CD14-positive monocyte (primary cell): ENCODE data around the gene COPS3. TPM values are rescaled to one million over a fixed set of nuclear protein-coding genes. Genes with fewer than 3 reads are reported as not detected.
A peak's percentile ranks its signal among the peaks of the same experiment; 100 is the strongest.

ENCODE experiments used
- DNase-seq, 3 donors: peaks; one replicate each; pipeline ENCODE4 v3.0.0-alpha.2; 2011 to 2022
- H2AFZ ChIP-seq: 2 replicates; pipeline ENCODE4 v1.6.0; 2012; ENCODE audit warnings: mild to moderate bottlenecking, low read depth, low read length, inconsistent platforms; ENCODE audit not compliant: insufficient read depth, poor library complexity, severe bottlenecking
- H3K27ac ChIP-seq, 2 donors: 1 replicate in 1 of 2; 2 replicates in 1 of 2; pipeline ENCODE4 v1.5.1; 2012 to 2013; ENCODE audit warnings: low read length in 2 of 2, control low read depth in 1 of 2, inconsistent platforms in 1 of 2, low read depth in 1 of 2, mild to moderate bottlenecking in 1 of 2
- H3K27me3 ChIP-seq, 2 donors: one replicate each; pipeline versions ENCODE4 v1.6.0 to v1.6.1; 2011 to 2013; ENCODE audit warnings: low read length in 2 of 2; ENCODE audit not compliant: control insufficient read depth in 2 of 2, insufficient read depth in 2 of 2
- H3K36me3 ChIP-seq, 2 donors: replicated peaks in 1 of 2; 1 replicate in 1 of 2; 2 replicates in 1 of 2; pipeline versions ENCODE4 v1.5.1 to v1.6.1; 2012 to 2013; ENCODE audit warnings: low read length in 2 of 2, control low read depth in 1 of 2, inconsistent platforms in 1 of 2, mild to moderate bottlenecking in 1 of 2; ENCODE audit not compliant: insufficient read depth in 2 of 2, control insufficient read depth in 1 of 2
- H3K4me1 ChIP-seq, 2 donors: 1 replicate in 1 of 2; 2 replicates in 1 of 2; pipeline versions ENCODE4 v1.5.1 to v1.6.1; 2012 to 2013; ENCODE audit warnings: low read length in 2 of 2, control low read depth in 1 of 2, inconsistent platforms in 1 of 2, mild to moderate bottlenecking in 1 of 2, moderate library complexity in 1 of 2; ENCODE audit not compliant: insufficient read depth in 2 of 2, control insufficient read depth in 1 of 2
- H3K4me2 ChIP-seq: replicated peaks from 2 replicates; pipeline ENCODE3; 2012; ENCODE audit warnings: low read length, moderate library complexity, mild to moderate bottlenecking; ENCODE audit not compliant: poor library complexity, severe bottlenecking; ENCODE audit errors: extremely low read depth
- H3K4me3 ChIP-seq, 3 experiments: fragments of 200-600 bp in 1 of 3; sonication (generic) in 1 of 3; replicated peaks in 1 of 3; 1 replicate in 2 of 3; 2 replicates in 1 of 3; pipeline ENCODE4 v1.5.1; 2011 to 2013; ENCODE audit warnings: low read length in 3 of 3, mild to moderate bottlenecking in 3 of 3, control low read depth in 2 of 3, low read depth in 2 of 3, inconsistent platforms in 1 of 3, moderate library complexity in 1 of 3
- H3K79me2 ChIP-seq: 2 replicates; pipeline ENCODE4 v1.6.0; 2012; ENCODE audit warnings: mild to moderate bottlenecking, control low read depth, inconsistent platforms, low read length, moderate library complexity; ENCODE audit not compliant: insufficient read depth
- H3K9ac ChIP-seq: 2 replicates; pipeline ENCODE4 v1.6.0; 2017; ENCODE audit warnings: low read length, mild to moderate bottlenecking; ENCODE audit not compliant: insufficient read depth, poor library complexity, severe bottlenecking
- H3K9me3 ChIP-seq, 2 donors: replicated peaks in 1 of 2; 1 replicate in 1 of 2; 2 replicates in 1 of 2; pipeline versions ENCODE4 v1.5.1 to v1.6.1; 2012 to 2013; ENCODE audit warnings: low read length in 2 of 2, control low read depth in 1 of 2; ENCODE audit not compliant: control insufficient read depth in 1 of 2, insufficient read depth in 1 of 2
- H4K20me1 ChIP-seq: 2 replicates; pipeline ENCODE4 v1.6.0; 2012; ENCODE audit warnings: mild to moderate bottlenecking, low read length, control low read depth, moderate library complexity; ENCODE audit not compliant: insufficient read depth
- H3K27ac Mint-ChIP-seq, 7 donors: one replicate each; pipeline ENCODE4 v1.8.0; 2020; ENCODE audit warnings: mild to moderate bottlenecking in 7 of 7, mixed read lengths in 7 of 7, moderate library complexity in 6 of 7, inconsistent platforms in 2 of 7
- H3K27me3 Mint-ChIP-seq, 3 donors: one replicate each; pipeline ENCODE4 v1.8.0; 2021 to 2022; ENCODE audit warnings: low read depth in 3 of 3, mild to moderate bottlenecking in 3 of 3, mixed read lengths in 3 of 3, moderate library complexity in 3 of 3, inconsistent platforms in 1 of 3
- H3K36me3 Mint-ChIP-seq, 2 donors: one replicate each; pipeline ENCODE4 v1.8.0; 2020; ENCODE audit warnings: mixed read lengths in 2 of 2, inconsistent platforms in 1 of 2, mild to moderate bottlenecking in 1 of 2
- H3K4me1 Mint-ChIP-seq: one replicate; pipeline ENCODE4 v1.8.0; 2020; ENCODE audit warnings: mild to moderate bottlenecking, mixed read lengths
- H3K4me3 Mint-ChIP-seq, 2 donors: one replicate each; pipeline ENCODE4 v1.8.0; 2020; ENCODE audit warnings: mild to moderate bottlenecking in 2 of 2, mixed read lengths in 2 of 2, moderate library complexity in 1 of 2
- H3K9me3 Mint-ChIP-seq, 7 donors: one replicate each; pipeline ENCODE4 v1.8.0; 2020 to 2022; ENCODE audit warnings: mixed read lengths in 7 of 7, mild to moderate bottlenecking in 6 of 7, moderate library complexity in 6 of 7, inconsistent platforms in 2 of 7
- CTCF ChIP-seq: fragments of 200-600 bp; IDR thresholded peaks from one replicate; pipeline ENCODE4 v1.8.0; 2022; ENCODE audit warnings: antibody characterized with exemption, mild to moderate bottlenecking
- WGBS: methylation state at CpG from one replicate; pipeline ENCODE4 v1.1.5; 2013; ENCODE audit warnings: missing lambda C conversion rate; ENCODE audit not compliant: insufficient coverage; 5-methylcytosine and 5-hydroxymethylcytosine counted together
- intact Hi-C, 2 donors: fragments of 100-400 bp; cut with micrococcal nuclease; formaldehyde crosslinking; loops; one replicate each; pipeline versions ENCODE4 v1.15.0 to v1.15.1; 2023
- polyA plus RNA-seq, 3 donors: library from polyadenylated mRNA; depleted of rRNA in 1 of 3; unstranded in 2 of 3; stranded (reverse) in 1 of 3; fragments of 300-500 nt in 2 of 3; fragments of >200 nt in 1 of 3; fragmentation: Illumina TruSeq in 2 of 3; gene quantifications; 1 replicate in 2 of 3; 2 replicates in 1 of 3; pipeline ENCODE4 v1.2.3, GENCODE V29; 2012 to 2021

The COPS3 gene
- polyA plus RNA-seq, 3 donors = 47.6 to 122 (median 117) TPM

DNA sequence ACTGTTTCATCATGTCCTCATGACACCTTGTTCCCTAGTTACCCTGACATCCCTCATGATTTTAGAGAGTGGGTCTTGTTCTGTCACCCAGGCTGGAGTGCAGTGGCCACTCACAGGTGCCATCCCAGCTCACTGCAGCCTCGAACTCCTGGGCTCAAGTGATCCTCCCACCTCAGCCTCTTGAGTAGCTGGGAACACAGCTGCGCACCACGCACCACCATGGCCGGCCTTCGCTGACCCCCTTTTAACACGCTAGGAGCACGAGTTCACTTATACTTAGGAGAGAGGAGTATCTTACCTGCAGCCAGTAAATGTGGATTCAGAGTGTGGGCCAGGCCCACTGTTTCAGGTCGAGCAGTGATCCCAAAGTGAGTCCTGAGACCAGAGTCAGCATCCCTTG, 43.6 kb upstream of the COPS3 start:
- no peak for DNase-seq
- Mint-ChIP-seq H3K27me3 (peaks cover 0 to 4% (median 0%) of the 10 kb centered on the region in 3 donors), H3K9me3 (no peaks in the 10 kb centered on the region), H3K36me3 (peaks cover 7 to 9% of the 10 kb centered on the region in 2 donors), H3K27ac (peak overlapping the region in 1 of 7 donors; percentile 42), H3K4me1 (no peaks in the 10 kb centered on the region), H3K4me3 (no peak overlapping the region)
- Histone ChIP-seq H3K36me3 (no peaks in the 10 kb centered on the region), H3K27me3 (no peaks in the 10 kb centered on the region), H3K79me2 (no peaks in the 10 kb centered on the region), H3K27ac (no peak overlapping the region), H3K9ac (no peak overlapping the region), H2AFZ (no peak overlapping the region), H3K4me1 (no peaks in the 10 kb centered on the region), H4K20me1 (no peaks in the 10 kb centered on the region), H3K4me3 (no peak overlapping the region), H3K4me2 (no peak overlapping the region), H3K9me3 (no peaks in the 10 kb centered on the region)
- WGBS = 100% methylated on average over 1 of the region's 8 CpGs
- no peak for TF ChIP-seq CTCF
- intact Hi-C loops = no loop called here

DNA sequence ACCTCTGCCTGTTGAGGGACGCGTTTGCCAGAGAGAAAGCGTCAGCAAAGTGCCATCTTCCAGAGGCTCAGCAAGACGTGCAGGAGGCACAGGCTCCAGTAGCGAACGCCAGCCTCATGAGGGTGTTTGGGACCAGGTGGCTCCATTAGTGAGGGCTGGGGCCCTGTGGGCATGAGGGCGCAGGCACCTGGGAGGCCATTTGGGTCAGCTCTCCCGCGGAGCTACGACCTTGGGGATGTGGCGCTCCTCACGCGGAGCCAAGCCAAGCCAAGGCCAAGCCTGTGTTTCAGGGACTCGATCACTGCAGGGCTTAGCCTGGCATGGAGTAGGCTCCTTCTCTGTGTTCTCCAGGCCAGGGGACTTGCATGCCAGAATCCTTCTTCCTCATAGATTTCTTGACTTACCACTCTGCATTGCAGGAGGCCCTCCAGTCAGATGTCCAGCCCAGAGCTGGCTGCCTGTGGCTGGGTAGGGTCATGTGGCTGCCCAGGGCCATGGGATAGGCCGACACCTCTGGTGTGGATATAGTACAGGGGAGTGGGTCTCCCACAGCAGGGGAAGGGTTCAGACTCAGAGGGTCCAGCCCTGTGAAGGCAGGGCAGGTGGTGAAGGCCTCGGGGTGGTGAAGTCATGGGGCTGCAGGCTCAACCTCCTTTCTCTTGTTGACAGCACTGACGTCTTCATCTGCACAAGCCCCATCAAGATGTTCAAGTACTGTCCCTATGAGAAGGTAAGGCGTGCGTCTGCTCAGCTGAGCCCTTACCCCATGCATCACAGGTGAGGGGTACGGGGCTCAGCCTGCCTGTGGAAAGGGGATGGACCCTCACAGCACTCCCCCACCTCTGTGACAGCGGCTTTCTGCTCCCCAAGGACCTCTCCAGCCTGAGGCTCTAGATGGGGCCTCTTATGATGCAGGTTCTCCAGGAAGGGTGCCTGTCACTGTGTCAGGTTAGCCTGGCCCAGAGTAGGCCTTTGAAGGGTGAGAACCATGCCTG, 41.8 kb upstream of the COPS3 start:
- Mint-ChIP-seq H3K4me1 (no peaks in the 10 kb centered on the region), H3K4me3 (no peak overlapping the region), H3K27me3 (peaks cover 0 to 4% (median 0%) of the 10 kb centered on the region in 3 donors), H3K27ac (peak overlapping the region in 2 of 7 donors; percentile 15 to 33), H3K9me3 (no peaks in the 10 kb centered on the region), H3K36me3 (peaks cover 7 to 9% of the 10 kb centered on the region in 2 donors)
- Histone ChIP-seq H3K9ac (no peak overlapping the region), H4K20me1 (no peaks in the 10 kb centered on the region), H3K4me2 (no peak overlapping the region), H3K79me2 (no peaks in the 10 kb centered on the region), H3K4me1 (no peaks in the 10 kb centered on the region), H3K36me3 (no peaks in the 10 kb centered on the region), H3K4me3 (no peak overlapping the region), H2AFZ (no peak overlapping the region), H3K27ac (no peak overlapping the region), H3K9me3 (no peaks in the 10 kb centered on the region), H3K27me3 (no peaks in the 10 kb centered on the region)
- intact Hi-C loops = no loop called here
- no peak for DNase-seq
- no peak for TF ChIP-seq CTCF
- 94% methylated on average over 17 of the region's 21 CpGs for WGBS
